Measurements from ENCODE around the gene TBC1D19. TPM values are rescaled to one million over a fixed set of nuclear protein-coding genes. Genes with fewer than 3 reads are reported as not detected.
"Not testable (repeated sequence)": the region's sequence is repeated elsewhere in the genome, so short reads cannot be mapped to it uniquely, and the experiment has no call there.

Gene TBC1D19
- total RNA-seq (2021) (12.6 and 12.8 TPM in 2 replicates), Bru-seq, nascent RNA (percentile 72 among the genes with signal in this experiment), BruChase-seq, experiment 1, labeled RNA remaining after a 2-hour chase (percentile 82 among the genes with signal in this experiment), BruChase-seq, experiment 2, labeled RNA remaining after a 6-hour chase (percentile 48 among the genes with signal in this experiment)
- long read RNA-seq, transcript TBC1D19-201 (21 exons, 2,263 nt): major isoform, 12 of 25 reads
- long read RNA-seq, partial matches to known transcripts: 1 of 25 reads
- long read RNA-seq, other reads (novel, unspliced or antisense): 10 of 25 reads

- Histone ChIP-seq H3K27me3 (ENCODE audit: insufficient read depth, low read depth) (no peaks in the 10 kb centered on the region), H3K36me3 (ENCODE audit: low read depth) (no peaks in the 10 kb centered on the region), H3K79me2 (ENCODE audit: low read depth) (peaks cover 10% of the 10 kb centered on the region; the same call in 1 of the 2 replicates), H3F3A (ENCODE audit: insufficient read depth, low read depth) (peaks cover 6% of the 10 kb centered on the region; the same call in 1 of the 2 replicates), H3K4me3 (peak within 1 kb of the TSS; percentile 79), H3K27ac (peak within 1 kb of the TSS; percentile 48), H3K9me2 (ENCODE audit: insufficient read depth) (no peaks in the 10 kb centered on the region), H4K20me1 (ENCODE audit: insufficient read depth) (no peaks in the 10 kb centered on the region), H3K4me2 (peak within 1 kb of the TSS; percentile 84), H2AFZ (peak within 1 kb of the TSS; percentile 91), H3K4me1 (replicated peaks; ENCODE audit: insufficient read depth) (peaks cover 6% of the 10 kb centered on the region; the same call in 1 of the 2 replicates), H3K9me3 (ENCODE audit: insufficient read depth, low read depth) (no peaks in the 10 kb centered on the region)
- intact Hi-C loops (cut with micrococcal nuclease; ENCODE audit: unreplicated experiment): loop anchor here (10.0 kb wide), 1 partner anchor 281 kb away; the partner anchor contains the start of gene STIM2
- DNase-seq: peak; percentile 79 to 88
- TSS peak; percentile 55 for BruUV-seq (replicated peaks)
- ChIA-PET CTCF (interaction anchor here (0.6 to 0.7 kb wide), 3 partner anchors 16 to 126 kb away, joined by 3 to 7 read pairs (median 4); no protein-coding TSS in a partner anchor), POLR2A (ENCODE audit: unreplicated experiment) (interaction anchor here (0.6 to 1.4 kb wide), 2 partner anchors 15 to 154 kb away, joined by 5 to 6 read pairs; no protein-coding TSS in a partner anchor)
- no peak for TF ChIP-seq CTCF (conservative IDR thresholded peaks at IDR 0.05)
- no peak for TF ChIP-seq EZH2 (IDR thresholded peaks at IDR 0.05; ENCODE audit: low read depth)
Observed at GRCh38 chr4:26583865-26584652, at the start of gene TBC1D19. TBC1D19 (plus strand) TSS chr4:26584084; CDS start chr4:26584194, 110 bp downstream.

GRCh38 chr4:26542991-26543390, 40.9 kb upstream of the TBC1D19 start:
- Histone ChIP-seq H3F3A (ENCODE audit: insufficient read depth, low read depth) (no peaks in the 10 kb centered on the region), H3K4me3 (no peak overlapping the region), H2AFZ (no peak overlapping the region), H3K27me3 (ENCODE audit: insufficient read depth, low read depth) (no peaks in the 10 kb centered on the region), H3K27ac (no peak overlapping the region), H4K20me1 (ENCODE audit: insufficient read depth) (no peaks in the 10 kb centered on the region), H3K9me3 (ENCODE audit: insufficient read depth, low read depth) (no peaks in the 10 kb centered on the region), H3K36me3 (ENCODE audit: low read depth) (no peaks in the 10 kb centered on the region), H3K79me2 (ENCODE audit: low read depth) (no peaks in the 10 kb centered on the region), H3K4me1 (replicated peaks; ENCODE audit: insufficient read depth) (no peaks in the 10 kb centered on the region), H3K4me2 (no peak overlapping the region), H3K9me2 (ENCODE audit: insufficient read depth) (no peaks in the 10 kb centered on the region)
- no peak for DNase-seq
- POLR2A ChIA-PET (ENCODE audit: unreplicated experiment): interaction anchor here (0.6 kb wide), 1 partner anchor 271 kb away, joined by 4 read pairs; no protein-coding TSS in a partner anchor
- CTCF ChIA-PET: no interaction called here
- TF ChIP-seq EZH2 (IDR thresholded peaks at IDR 0.05; ENCODE audit: low read depth): no peak
- TF ChIP-seq CTCF (conservative IDR thresholded peaks at IDR 0.05): no peak
- intact Hi-C loops (cut with micrococcal nuclease; ENCODE audit: unreplicated experiment): no loop called here
- BruUV-seq (replicated peaks): no TSS peak

- H2AFZ ChIP-seq: no peak overlapping the region
- POLR2A ChIA-PET (ENCODE audit: unreplicated experiment): no interaction called here
Observed at GRCh38 chr4:26544421-26544820, 39.5 kb upstream of the TBC1D19 start.

GRCh38 chr4:26548379-26548778, 35.5 kb upstream of the TBC1D19 start:
- H3K9me2 ChIP-seq (ENCODE audit: insufficient read depth); H3K27ac ChIP-seq; CTCF ChIA-PET; H3K27me3 ChIP-seq (ENCODE audit: insufficient read depth, low read depth); intact Hi-C loops (cut with micrococcal nuclease; ENCODE audit: unreplicated experiment); DNase-seq; H3K4me3 ChIP-seq; H3K4me1 ChIP-seq (replicated peaks; ENCODE audit: insufficient read depth); H3K79me2 ChIP-seq (ENCODE audit: low read depth); H3F3A ChIP-seq (ENCODE audit: insufficient read depth, low read depth); H3K4me2 ChIP-seq; POLR2A ChIA-PET (ENCODE audit: unreplicated experiment); H3K36me3 ChIP-seq (ENCODE audit: low read depth); H3K9me3 ChIP-seq (ENCODE audit: insufficient read depth, low read depth); H4K20me1 ChIP-seq (ENCODE audit: insufficient read depth); BruUV-seq (replicated peaks); H2AFZ ChIP-seq: not testable (repeated sequence)

More at GRCh38 chr4:26544421-26544820, 39.5 kb upstream of the TBC1D19 start:
- Histone ChIP-seq H3K27me3 (ENCODE audit: insufficient read depth, low read depth) (no peaks in the 10 kb centered on the region), H3K9me3 (ENCODE audit: insufficient read depth, low read depth) (no peaks in the 10 kb centered on the region), H3K4me1 (replicated peaks; ENCODE audit: insufficient read depth) (no peaks in the 10 kb centered on the region), H3K36me3 (ENCODE audit: low read depth) (no peaks in the 10 kb centered on the region), H3F3A (ENCODE audit: insufficient read depth, low read depth) (no peaks in the 10 kb centered on the region), H4K20me1 (ENCODE audit: insufficient read depth) (no peaks in the 10 kb centered on the region), H3K9me2 (ENCODE audit: insufficient read depth) (no peaks in the 10 kb centered on the region), H3K4me3 (no peak overlapping the region), H3K4me2 (no peak overlapping the region), H3K27ac (no peak overlapping the region), H3K79me2 (ENCODE audit: low read depth) (no peaks in the 10 kb centered on the region)
- TF ChIP-seq CTCF (conservative IDR thresholded peaks at IDR 0.05): no peak
- TF ChIP-seq EZH2 (IDR thresholded peaks at IDR 0.05; ENCODE audit: low read depth): no peak
- intact Hi-C loops (cut with micrococcal nuclease; ENCODE audit: unreplicated experiment): no loop called here
- no TSS peak for BruUV-seq (replicated peaks)
- CTCF ChIA-PET: no interaction called here
- DNase-seq: no peak
